Fibroblast of skin of back (primary cell): Measurements from ENCODE around the gene SDHAF2.
"Not testable (repeated sequence)": the region's sequence is repeated elsewhere in the genome, so short reads cannot be mapped to it uniquely, and the experiment has no call there.

Experiments used
- DNase-seq: peaks from one replicate; pipeline ENCODE4 v3.0.0-alpha.2; 2013

SDHAF2 gene

DNA sequence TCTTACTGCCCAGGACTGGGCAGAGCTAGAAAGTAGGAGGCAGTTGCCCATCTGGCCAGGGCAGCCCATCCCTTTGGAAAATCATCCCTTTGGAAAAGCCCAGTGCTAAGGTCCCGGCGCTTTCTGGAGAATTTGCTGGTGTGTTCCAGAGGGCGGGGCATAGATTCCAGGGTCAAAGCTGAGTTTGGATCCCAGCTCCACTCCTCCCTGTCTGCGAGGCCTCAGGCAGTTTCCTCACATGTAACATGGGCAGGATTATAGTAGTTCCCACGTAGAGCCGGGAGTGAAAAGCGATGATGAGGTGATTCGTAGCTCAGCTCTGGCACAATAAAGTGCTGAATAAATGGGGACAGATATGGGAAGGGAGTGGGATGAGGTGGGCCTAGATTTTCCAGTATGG, 47.2 kb downstream of the SDHAF2 start:
- DNase-seq = no peak

DNA sequence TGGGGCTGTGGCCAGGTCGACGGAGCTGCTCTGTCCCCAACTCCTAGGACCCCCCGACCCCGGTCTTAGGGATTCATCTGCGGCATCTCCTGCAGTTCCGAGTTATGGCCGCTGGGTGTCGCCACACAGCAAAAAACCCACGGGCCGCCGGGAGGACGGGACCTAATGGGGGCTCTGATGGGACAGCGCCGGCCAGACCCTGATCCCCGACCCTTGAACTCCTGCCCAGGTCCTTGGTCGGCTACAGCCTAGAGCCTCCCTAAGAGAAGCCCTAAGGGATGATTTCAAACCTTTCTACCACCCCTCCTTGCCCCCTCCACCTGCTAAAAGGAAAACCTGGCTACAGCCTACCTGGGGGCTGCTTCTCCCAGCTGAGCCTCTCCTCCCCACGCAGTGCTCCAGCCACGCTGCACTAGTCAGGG, 47.8 kb downstream of the SDHAF2 start:
- DNase-seq = no peak

DNA sequence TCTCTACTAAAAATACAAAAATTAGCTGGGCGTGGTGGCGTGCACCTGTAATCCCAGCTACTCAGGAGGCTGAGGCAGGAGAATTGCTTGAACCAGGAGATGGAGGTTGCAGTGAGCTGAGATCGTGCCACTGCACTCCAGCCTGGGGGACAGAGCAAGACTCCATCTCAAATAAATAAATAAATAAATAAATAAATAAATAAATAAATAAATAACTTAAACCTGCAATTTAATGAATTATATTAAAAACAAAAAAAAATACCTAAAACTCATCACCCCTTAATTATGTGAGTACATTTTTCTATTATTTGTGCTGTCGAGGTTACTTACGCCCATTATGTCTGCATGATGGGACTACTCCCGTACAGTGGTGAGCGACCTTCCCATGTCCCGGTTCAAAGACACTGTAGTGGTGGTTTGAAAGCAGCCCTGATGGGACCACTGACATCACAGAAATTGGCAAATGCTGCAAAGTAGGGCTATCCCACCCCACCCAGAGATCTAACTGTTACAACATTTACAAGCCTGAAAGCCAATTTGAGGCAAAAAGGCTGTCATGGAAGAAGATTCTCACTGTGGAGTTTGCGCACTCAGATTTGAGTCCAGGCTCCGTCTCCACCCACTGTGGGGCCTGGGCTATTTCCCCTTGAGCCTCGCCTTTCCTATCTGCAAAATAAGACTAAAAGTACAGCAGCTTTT, 49.6 kb downstream of the SDHAF2 start:
- not testable (repeated sequence) for DNase-seq

DNA sequence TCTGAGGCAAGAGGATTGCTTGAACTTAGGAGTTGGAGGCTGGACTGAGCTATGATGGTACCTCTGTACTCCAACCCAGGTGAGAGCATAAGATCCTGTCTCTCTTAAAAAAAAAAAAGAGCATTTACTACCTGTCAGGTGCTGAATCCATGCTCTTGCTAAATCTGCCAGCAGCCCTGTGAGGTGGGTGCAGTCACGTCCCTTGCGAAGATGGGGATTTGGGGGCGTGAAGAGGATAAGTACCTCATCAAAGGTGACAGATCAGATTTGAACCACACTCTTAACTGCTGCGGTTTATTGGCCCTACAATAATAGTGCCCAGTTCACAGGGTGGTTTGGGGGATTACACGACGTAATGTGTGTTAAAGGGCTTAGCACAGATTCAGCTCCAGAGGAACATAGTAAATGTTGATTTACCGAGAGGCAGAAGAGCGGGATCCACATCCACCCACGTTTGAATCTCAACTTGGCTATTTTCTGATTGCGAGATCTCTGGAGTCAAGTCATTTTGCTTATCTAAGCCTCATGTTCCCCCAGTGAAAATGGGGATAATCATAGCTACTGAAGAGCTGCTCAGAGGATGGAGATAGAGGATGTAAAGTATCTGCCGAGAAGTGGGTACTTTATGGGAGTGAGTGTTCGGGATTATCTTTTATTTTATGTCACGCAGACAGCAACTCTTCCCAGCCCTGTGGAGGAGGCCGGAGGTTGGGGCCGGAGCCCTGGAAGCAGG, 50.5 kb downstream of the SDHAF2 start:
- no peak for DNase-seq

DNA sequence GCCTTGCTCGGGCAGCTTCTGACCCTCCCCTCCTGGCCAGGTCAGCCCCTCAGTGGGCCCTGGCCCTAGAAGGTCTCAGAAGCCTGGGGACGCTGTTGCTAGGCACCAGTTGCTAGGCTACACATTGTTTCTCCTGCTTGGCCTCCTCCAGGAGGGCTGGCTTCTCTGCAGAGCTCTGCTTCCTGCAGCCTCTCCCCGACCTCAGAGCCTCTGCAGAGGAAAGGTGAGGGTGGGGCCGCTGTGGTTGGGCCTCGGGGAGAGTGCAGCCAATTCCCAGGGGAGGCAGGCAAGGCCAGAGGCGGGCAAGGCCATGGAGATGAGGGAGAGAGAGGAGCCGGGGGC, 51.0 kb downstream of the SDHAF2 start:
- peak; percentile 14 for DNase-seq

DNA sequence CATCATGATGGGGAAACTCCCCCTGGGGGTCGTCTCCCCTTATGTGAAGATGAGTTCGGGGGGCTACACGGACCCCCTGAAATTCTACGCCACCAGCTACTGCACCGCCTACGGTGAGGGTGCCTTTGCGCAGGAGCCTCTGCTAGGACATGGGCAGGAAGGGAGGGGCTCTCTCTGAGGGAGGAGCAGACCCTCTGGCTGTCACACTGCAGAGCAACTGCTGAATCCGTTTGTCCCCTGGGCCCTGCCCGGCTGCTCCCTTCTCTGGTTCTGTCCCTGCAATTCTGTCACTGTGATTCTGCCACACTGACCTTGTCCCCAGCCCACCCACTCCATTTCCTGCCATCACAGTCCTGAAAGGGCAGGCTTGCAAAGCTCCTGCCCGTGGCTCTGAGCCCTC, 51.9 kb downstream of the SDHAF2 start:
- no peak for DNase-seq

DNA sequence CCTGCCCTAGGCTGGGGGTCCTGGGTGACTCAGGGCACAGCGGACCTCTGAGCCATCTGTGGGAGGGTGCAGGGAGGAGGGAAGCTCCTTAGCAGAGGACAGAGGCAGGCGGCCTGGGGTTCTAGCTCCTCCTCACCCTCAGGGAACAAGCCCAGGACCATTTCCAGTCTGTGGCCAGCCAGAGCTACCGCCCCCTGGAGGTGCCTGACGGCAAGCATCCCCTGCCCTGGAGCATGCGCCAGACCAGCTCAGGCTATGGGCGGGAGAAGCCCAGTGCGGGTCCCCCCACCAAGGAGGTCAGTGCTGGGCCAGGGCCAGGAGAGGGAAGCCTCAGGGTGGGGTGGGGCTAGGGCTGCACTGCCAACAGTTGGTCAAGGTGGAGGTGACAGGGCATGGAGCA, 52.6 kb downstream of the SDHAF2 start:
- DNase-seq = peak; percentile 16

DNA sequence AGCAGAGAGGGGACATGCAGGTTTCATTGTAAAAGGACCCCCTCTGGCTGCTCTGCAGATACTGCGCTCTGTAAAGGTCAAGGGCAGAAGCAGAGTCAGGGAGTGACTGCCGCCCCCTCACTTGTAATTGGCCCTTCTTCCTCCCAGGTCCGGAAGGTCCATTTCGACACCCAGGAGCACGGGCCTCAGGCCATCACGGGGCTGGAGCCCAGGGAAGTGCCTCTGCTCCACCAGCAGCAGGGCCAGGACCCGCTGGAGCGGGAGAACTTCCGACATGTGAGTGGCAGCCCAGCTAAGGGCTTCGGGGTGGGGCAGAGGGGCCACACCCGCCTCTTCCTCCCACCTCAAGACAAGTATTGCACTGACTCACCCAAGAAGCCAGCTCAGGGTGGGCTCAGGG, 54.6 kb downstream of the SDHAF2 start:
- no peak for DNase-seq

DNA sequence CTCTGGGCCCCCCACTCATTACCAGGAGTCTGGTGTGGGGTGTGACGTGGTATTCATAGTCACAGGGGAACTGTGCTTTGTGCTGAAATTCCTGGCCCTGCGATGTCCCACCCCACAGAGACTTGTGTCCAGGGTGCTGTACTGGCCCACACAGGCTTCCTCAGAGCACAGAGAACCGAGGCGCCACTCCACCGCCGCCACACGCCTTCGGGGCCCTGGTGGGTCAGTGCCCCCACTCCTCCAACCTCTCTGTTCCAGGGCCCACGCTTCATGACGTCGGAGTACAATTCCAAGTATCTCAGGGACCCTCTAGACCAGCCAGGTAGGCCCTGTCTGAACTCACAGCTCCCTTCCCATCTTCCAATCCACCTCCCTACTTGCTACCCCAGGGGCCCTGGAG, 55.2 kb downstream of the SDHAF2 start:
- no peak for DNase-seq

DNA sequence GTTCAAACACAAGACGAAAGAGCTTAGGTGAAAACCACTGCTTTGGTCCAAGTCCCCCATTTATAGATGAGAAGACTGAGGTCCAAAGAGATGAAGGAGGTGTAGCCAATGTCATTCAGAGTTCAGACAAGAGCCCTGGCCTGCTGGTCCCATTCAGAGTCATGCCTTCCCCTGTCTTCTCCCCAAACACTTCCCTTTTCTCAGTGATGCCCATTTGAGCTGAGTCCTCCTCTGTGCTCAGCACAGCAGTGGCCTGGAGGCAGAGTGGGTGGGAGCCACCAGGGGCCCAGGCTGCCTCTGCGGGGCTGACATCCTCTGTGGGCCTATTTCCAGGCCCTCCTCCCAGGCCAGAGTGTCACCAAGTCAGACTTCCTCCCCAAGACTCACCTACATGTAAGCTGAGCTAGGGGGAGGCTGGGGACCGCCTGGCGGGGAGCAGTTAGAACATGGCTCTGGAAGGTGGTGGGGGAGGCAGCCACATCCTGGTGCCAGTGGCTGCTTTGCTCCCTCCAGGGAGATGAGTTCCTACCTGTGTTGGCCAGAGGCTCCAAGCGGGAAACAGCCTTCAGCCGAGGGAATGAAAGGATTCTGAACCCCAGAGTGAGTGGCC, 56.2 kb downstream of the SDHAF2 start:
- DNase-seq = no peak

DNA sequence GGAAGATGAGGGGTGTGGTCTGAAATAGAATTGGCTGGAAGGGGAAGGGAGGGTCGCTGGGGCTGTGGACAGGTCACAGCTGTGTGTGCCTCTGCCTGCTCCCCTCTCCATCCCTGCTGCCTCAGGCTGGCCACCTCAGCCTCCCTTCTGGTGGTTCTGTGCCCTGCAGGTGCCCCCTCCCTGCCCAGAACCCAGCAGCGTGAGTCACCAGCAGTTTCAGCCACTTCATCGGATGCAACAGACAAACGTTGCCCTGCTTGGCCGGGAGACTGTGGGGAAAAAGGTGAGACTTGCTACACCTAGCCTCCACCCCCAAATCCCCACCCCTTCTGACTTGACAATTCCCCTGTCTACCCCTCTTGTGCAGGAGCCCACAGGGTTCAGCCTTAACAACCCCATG, 56.9 kb downstream of the SDHAF2 start:
- no peak for DNase-seq

DNA sequence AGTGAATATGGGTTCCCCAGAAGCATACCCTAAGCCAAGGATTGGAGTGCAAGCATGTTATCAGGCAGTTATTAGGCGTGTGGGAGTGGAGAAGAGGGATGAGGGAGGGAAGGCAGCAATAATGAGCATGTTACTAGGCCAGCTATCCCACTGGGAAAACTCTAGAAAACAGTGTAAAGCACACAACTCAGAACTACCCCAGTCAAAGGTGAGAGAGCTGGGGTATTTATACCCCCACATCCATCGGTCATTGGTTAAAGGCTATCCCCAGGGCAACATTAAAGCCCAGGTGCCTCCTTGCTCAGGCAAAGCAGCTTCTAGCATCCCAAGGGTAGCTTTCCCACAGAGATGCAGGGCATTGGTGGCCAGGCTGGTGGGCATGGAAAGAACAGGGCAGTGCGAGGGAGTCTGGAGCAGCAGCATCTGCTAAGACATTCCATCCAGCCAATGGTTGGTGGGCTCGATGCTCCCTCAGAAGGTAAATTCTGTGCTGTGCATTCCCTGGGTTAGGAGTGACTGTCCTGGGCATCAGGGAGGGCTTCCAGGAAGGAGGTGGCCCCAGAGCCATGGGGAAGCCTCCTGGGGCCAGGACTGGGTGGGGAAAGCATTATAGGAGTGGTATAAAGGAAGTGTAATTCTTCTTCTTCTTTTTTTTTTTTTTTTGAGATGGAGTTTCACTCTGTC, 57.6 kb downstream of the SDHAF2 start:
- DNase-seq = no peak

DNA sequence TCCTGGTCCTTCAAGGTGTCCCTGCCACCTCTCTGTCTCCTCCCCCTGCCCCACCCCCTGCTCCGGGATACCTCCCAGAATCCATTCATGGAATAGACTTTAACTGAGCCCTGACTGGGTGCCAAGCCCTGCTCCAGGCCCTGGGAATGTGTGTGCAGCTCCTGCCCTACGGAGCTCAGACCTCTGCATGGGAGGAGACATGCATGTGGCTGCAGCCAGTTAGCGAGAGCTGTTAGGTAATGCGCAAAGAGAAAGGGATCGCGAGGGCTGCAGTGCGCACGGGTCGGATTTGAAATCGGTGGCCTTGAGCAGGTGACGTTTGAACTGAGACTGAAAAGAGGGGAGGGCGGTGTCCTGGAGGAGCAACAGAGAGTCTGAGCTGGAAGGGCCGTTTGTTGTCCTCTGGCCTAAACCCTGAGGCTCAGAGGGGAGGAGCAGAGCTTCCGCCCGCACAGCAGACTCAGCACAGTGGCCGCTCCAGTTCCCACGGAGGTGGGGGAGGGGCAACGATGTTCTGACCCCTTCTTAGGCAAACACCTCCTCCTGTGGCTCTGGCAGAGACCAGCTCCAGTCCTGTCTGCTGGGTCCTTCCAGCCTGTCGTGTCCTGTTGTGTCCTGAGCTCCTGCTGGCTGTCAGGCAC, 58.8 kb downstream of the SDHAF2 start:
- DNase-seq = no peak

DNA sequence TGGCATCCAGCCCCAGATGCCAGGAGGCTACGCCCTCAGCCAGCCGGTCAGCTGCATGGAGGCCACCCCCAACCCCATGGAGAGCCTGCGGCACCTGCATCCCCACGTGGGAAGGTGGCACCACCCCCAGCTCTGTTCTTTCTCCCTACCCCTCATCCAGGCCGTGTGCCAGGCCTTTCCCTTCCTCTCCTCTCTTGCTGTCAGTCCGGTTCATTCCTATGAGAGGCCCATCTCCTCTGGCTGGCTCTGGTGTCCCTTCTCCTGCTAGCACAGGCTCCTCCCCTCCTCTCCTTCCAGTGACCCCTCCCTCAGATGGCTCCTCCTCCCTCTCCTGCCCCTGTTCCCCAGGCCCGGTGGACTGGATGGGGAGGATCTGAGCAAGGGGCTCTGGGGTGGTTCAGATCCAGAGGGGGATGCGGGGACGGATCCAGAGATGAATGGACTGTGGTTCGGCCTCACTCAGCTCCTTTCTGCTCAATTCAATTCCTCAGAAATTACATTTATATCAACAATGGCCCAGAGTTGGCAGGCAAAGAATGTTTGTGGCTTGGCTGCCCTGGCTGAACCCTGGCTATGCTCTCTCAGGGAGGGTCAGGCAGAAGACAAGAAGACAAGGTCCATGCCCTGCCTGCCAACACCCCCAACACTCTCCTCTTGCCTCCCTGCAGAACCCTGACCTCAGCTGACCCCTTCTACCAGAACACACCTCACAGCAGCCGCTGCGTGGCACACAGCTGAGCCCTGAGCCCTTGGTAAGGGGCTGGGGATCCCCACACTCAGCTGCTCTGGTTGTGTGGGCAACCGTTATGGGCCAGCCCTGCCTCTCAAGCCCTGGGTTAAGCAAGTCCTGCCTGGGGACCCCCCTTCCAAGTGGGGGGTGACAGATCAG, 60.2 kb downstream of the SDHAF2 start:
- DNase-seq = peak; percentile 17

DNA sequence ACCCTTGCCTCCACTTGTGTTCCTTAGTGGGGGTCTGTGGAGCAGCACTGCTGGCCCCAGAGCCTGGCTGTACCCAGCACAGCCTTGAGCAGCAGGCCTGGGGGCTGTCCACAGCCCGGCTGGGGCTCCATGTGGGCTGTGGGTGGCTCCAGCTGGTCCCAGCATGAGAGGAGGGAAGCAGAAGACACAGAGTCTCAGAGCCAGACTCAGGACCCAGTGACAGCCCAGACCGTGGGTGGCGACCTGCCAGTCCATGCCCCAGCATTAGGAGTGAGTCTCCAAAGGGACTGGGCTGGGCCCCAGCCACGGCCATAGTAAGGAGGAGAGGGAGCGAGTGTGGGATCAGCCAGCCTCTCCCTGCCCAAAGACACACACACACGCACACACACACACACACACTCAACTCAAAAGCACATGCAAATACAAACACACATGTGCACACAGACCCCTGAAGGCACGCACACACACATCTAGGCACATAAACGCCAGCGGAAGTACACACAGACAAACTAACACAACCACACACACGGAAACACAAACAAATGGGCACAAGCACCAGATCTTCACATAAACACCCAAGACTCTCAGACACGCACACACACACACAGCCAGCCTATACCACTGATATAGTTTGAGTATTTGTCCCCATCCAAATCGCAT, 61.9 kb downstream of the SDHAF2 start:
- DNase-seq = no peak

DNA sequence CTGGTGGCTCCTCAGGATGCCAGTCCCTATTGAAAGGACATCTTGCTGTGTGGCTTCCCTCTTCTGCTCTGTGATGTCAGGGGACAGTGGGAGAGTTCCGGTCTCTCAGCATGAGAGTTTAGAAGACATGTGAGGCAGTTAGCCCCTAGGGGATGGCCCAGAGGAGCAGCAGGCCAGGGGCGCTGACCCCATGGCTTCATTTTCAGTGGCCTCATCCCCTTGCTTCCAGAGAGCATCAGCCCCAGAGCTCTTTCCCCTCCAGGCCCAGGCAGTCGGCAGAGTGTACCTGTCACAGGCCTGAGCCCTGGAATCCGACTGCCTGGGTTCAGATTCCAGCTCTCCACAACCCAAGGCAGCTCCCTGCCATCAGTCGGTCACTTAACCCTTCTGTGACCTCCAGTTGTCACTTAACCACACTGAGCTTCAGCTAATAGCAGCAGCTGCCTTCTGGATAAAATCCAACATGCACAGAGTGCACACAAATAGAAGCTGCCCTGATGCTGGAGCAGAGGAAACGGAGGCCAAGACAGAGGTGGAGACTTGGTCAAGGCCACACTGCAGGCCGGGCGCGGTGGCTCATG, 64.5 kb downstream of the SDHAF2 start:
- DNase-seq = no peak

DNA sequence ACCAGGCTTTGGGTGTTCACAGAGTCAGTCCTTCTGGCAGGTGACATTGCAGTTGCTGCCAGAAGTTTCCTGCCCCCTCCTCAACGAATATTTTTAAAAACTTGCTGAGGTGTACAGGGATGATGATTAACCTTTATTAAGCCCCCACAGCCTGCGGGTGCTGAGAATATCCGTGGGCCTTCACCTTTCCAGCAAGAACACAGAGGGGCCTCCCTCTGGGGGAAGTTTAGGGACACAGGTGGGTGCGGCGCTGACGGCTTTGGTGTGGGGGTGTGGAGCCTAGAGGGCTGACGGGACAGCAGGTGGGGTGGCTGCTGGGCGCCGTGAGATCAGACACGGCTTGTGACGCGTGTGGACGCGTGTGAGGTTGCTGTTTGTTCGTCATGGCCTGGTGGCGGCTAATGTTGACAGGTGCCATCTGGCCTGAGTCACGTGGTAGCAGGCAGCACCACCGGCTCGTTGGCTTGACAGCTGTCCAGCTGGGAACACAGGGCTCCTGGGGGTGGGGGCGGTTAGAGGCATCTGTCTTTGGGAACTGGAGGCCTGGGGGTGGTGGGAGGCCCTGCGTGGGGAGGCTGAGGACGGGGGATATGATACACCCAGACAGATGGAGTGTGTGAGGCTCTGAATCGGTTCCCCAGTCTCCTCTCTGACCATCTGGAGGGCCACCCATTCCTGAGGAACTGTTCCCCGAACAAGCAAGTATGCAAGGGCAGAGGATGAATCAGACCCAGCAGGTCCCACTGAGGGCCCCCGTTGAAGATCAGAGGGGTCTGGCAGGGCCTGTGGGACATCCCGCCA, 66.1 kb downstream of the SDHAF2 start:
- no peak for DNase-seq
